Stimulated activated CD8-positive, alpha-beta memory T cell treated with anti-CD3 and anti-CD28 coated beads, Interleukin-2, amount 100 ng/mL, for 48 hours (primary cell): ENCODE results near the gene CDK2.

ENCODE experiments used
- DNase-seq, 2 donors: peaks; one replicate each; pipeline ENCODE4 v3.0.0-alpha.2; 2020; ENCODE audit warnings: low read depth in 2 of 2

Gene CDK2

GRCh38 chr12:56011509-56012090, 45.0 kb downstream of the CDK2 start:
- no peak for DNase-seq

- DNase-seq: no peak
Observed at GRCh38 chr12:56013482-56013881, 46.9 kb downstream of the CDK2 start.

- DNase-seq: no peak
Observed at GRCh38 chr12:56014205-56014604, 47.6 kb downstream of the CDK2 start.

GRCh38 chr12:56017181-56017580, 50.6 kb downstream of the CDK2 start:
- no peak for DNase-seq

GRCh38 chr12:56018356-56018755, 51.7 kb downstream of the CDK2 start:
- DNase-seq: no peak

- DNase-seq: no peak
Observed at GRCh38 chr12:56020423-56021184, 54.0 kb downstream of the CDK2 start, which contains the start of gene IKZF4. Gene IKZF4 (plus strand): TSS chr12:56021043. CDS start chr12:56021494, 451 bp downstream.

GRCh38 chr12:56021889-56022497, 55.4 kb downstream of the CDK2 start:
- DNase-seq: no peak
